HEK293 (cell line): ENCODE data around the gene PLD5.

Source experiments
- CTCF ChIA-PET: fragments of 350-600 bp; formaldehyde crosslinking; extraction: SDS; loops from one replicate; lab custom pipeline; 2021; ENCODE audit warnings: antibody characterized with exemption; lab: Yijun Ruan, JAX
- POLR2A ChIA-PET: fragments of 300-600 bp; formaldehyde crosslinking; extraction: SDS; loops from one replicate; lab custom pipeline; 2020; ENCODE audit warnings: antibody characterized with exemption, inconsistent platforms; lab: Yijun Ruan, JAX
- H3K27ac ChIP-seq: fragments of 200-500 bp; sonication (Bioruptor generic); 2 replicates; pipeline ENCODE4 v1.5.1; 2014; ENCODE audit warnings: low read depth, low read length, control low read depth, inconsistent platforms; ENCODE audit errors: extremely low read depth
- H3K36me3 ChIP-seq, 2 experiments: fragments of 200-500 bp in 1 of 2; sonication (Bioruptor generic) in 1 of 2; 1 replicate in 1 of 2; 2 replicates in 1 of 2; pipeline ENCODE4 v1.5.1; 2014 to 2017; ENCODE audit warnings: inconsistent platforms in 2 of 2, low read length in 2 of 2; ENCODE audit not compliant: control insufficient read depth in 2 of 2, insufficient read depth in 1 of 2
- H3K4me1 ChIP-seq: fragments of 200-500 bp; sonication (Bioruptor generic); 2 replicates; pipeline ENCODE4 v1.5.1; 2014; ENCODE audit warnings: mild to moderate bottlenecking, low read length, inconsistent platforms; ENCODE audit not compliant: control insufficient read depth, insufficient read depth
- H3K4me3 ChIP-seq: 2 replicates; pipeline ENCODE4 v1.5.1; 2011; ENCODE audit warnings: low read depth, mild to moderate bottlenecking, control low read depth, low read length, moderate library complexity
- H3K9me3 ChIP-seq: fragments of 200-500 bp; sonication (Bioruptor generic); 2 replicates; pipeline ENCODE4 v1.5.1; 2014; ENCODE audit warnings: low read depth, low read length, inconsistent platforms; ENCODE audit not compliant: control insufficient read depth, insufficient read depth
- MEIS1 ChIP-seq: sonication (generic); formaldehyde crosslinking; IDR thresholded peaks from 2 replicates; pipeline ENCODE4 v1.8.1; 2022; ENCODE audit warnings: missing genetic modification reagents, mild to moderate bottlenecking, borderline replicate concordance
- REPIN1 ChIP-seq: fragments of 450-650 bp; formaldehyde crosslinking; IDR thresholded peaks from 2 replicates; pipeline ENCODE4 v1.5.1; 2017; ENCODE audit warnings: missing biosample characterization, missing genetic modification characterization, low read depth
- SCRT2 ChIP-seq: fragments of 450-650 bp; formaldehyde crosslinking; IDR thresholded peaks from 2 replicates; pipeline ENCODE4 v1.5.1; 2016; ENCODE audit warnings: missing biosample characterization, missing genetic modification characterization
- ZIC2 ChIP-seq: fragments of 450-650 bp; formaldehyde crosslinking; IDR thresholded peaks from 2 replicates; pipeline ENCODE4 v1.5.1; 2016; ENCODE audit warnings: missing biosample characterization, missing genetic modification characterization
- ZNF2 ChIP-seq: fragments of 450-650 bp; formaldehyde crosslinking; IDR thresholded peaks from 2 replicates; pipeline ENCODE4 v1.5.1; 2016; ENCODE audit warnings: missing biosample characterization, missing genetic modification characterization
- ZNF221 ChIP-seq: fragments of 450-650 bp; formaldehyde crosslinking; IDR thresholded peaks from 2 replicates; pipeline ENCODE4 v1.5.1; 2017; ENCODE audit warnings: missing biosample characterization, missing genetic modification characterization, borderline replicate concordance
- ZNF394 ChIP-seq: fragments of 450-650 bp; formaldehyde crosslinking; IDR thresholded peaks from 2 replicates; pipeline ENCODE4 v1.5.1; 2016; ENCODE audit warnings: missing biosample characterization, missing genetic modification characterization, mild to moderate bottlenecking, moderate library complexity, borderline replicate concordance
- ZNF48 ChIP-seq: fragments of 450-650 bp; formaldehyde crosslinking; IDR thresholded peaks from 2 replicates; pipeline ENCODE4 v1.5.1; 2016; ENCODE audit warnings: missing biosample characterization, missing genetic modification characterization
- ZNF510 ChIP-seq: fragments of 450-650 bp; formaldehyde crosslinking; IDR thresholded peaks from 2 replicates; pipeline ENCODE4 v1.5.1; 2018; ENCODE audit warnings: mild to moderate bottlenecking, missing genetic modification characterization, missing biosample characterization; ENCODE audit not compliant: insufficient replicate concordance
- ZNF549 ChIP-seq: fragments of 450-650 bp; IDR thresholded peaks from 2 replicates; pipeline ENCODE4 v1.5.1; 2018; ENCODE audit warnings: missing biosample characterization, missing genetic modification characterization, mild to moderate bottlenecking, inconsistent platforms, moderate library complexity
- ZNF555 ChIP-seq: fragments of 450-650 bp; formaldehyde crosslinking; conservative IDR thresholded peaks from 2 replicates; pipeline ENCODE4 v1.5.1; 2017; ENCODE audit warnings: missing biosample characterization, mild to moderate bottlenecking, missing genetic modification characterization, inconsistent platforms
- ZNF624 ChIP-seq: fragments of 450-650 bp; formaldehyde crosslinking; IDR thresholded peaks from 2 replicates; pipeline ENCODE4 v1.5.1; 2017; ENCODE audit warnings: missing biosample characterization, missing genetic modification characterization
- ZNF701 ChIP-seq: fragments of 450-650 bp; formaldehyde crosslinking; IDR thresholded peaks from 2 replicates; pipeline ENCODE4 v1.5.1; 2016; ENCODE audit warnings: missing biosample characterization, missing genetic modification characterization
- ZNF768 ChIP-seq: fragments of 450-650 bp; formaldehyde crosslinking; IDR thresholded peaks from 2 replicates; pipeline ENCODE4 v1.5.1; 2018; ENCODE audit warnings: missing biosample characterization, mild to moderate bottlenecking, missing genetic modification characterization
- ZNF776 ChIP-seq: fragments of 450-650 bp; formaldehyde crosslinking; IDR thresholded peaks from 2 replicates; pipeline ENCODE4 v1.5.0; 2017; ENCODE audit warnings: missing biosample characterization, missing genetic modification characterization, borderline replicate concordance
- TF ChIP-seq, protein P1 (sequence below): fragments of 450-650 bp; formaldehyde crosslinking; IDR thresholded peaks from 2 replicates; pipeline ENCODE4 v1.5.1; 2016; ENCODE audit warnings: missing biosample characterization, missing genetic modification characterization
- TF ChIP-seq, protein P2 (sequence below): fragments of 450-650 bp; formaldehyde crosslinking; IDR thresholded peaks from 2 replicates; pipeline ENCODE4 v1.5.1; 2016; ENCODE audit warnings: missing biosample characterization, missing genetic modification characterization
- TF ChIP-seq, protein P3 (sequence below): fragments of 450-650 bp; formaldehyde crosslinking; IDR thresholded peaks from 2 replicates; pipeline ENCODE4 v1.5.1; 2016; ENCODE audit warnings: missing biosample characterization, missing genetic modification characterization, low read depth
- TF ChIP-seq, protein P4 (sequence below): fragments of 450-650 bp; formaldehyde crosslinking; IDR thresholded peaks from 2 replicates; pipeline ENCODE4 v1.5.1; 2016; ENCODE audit warnings: missing biosample characterization, missing genetic modification characterization
- TF ChIP-seq, protein P5 (sequence below): fragments of 450-650 bp; formaldehyde crosslinking; IDR thresholded peaks from 2 replicates; pipeline ENCODE4 v1.5.1; 2016; ENCODE audit warnings: missing biosample characterization, missing genetic modification characterization

Gene PLD5

DNA sequence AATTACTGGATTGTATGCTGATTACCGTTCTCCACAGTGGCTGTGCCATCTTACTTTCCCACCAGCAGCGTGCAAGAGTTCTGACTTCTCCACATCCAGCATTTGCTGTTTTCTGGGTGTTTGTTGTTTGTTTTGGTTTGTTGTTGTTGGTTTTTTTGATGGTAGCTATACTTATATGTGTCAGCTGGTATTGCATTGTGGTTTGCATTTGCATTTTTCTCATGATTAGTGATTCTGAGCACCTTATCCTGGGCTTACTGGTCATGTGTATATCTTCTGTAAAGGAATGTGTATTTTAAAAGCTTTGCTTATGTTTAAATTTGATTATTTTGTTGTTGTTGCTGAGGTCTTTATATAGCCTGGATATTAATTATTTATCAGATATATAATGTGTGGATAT is 458.7 kb downstream of the PLD5 start:
- H3K4me3 ChIP-seq: no peak overlapping the region
- TF ChIP-seq ZNF768 (tag by site-specific recombination): no peak
- TF ChIP-seq, protein P1, sequence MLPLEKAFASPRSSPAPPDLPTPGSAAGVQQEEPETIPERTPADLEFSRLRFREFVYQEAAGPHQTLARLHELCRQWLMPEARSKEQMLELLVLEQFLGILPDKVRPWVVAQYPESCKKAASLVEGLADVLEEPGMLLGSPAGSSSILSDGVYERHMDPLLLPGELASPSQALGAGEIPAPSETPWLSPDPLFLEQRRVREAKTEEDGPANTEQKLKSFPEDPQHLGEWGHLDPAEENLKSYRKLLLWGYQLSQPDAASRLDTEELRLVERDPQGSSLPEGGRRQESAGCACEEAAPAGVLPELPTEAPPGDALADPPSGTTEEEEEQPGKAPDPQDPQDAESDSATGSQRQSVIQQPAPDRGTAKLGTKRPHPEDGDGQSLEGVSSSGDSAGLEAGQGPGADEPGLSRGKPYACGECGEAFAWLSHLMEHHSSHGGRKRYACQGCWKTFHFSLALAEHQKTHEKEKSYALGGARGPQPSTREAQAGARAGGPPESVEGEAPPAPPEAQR (tag by site-specific recombination): no peak
- no peak for TF ChIP-seq ZNF510 (tag by site-specific recombination)
- TF ChIP-seq ZNF624: no peak
- TF ChIP-seq, protein P2, sequence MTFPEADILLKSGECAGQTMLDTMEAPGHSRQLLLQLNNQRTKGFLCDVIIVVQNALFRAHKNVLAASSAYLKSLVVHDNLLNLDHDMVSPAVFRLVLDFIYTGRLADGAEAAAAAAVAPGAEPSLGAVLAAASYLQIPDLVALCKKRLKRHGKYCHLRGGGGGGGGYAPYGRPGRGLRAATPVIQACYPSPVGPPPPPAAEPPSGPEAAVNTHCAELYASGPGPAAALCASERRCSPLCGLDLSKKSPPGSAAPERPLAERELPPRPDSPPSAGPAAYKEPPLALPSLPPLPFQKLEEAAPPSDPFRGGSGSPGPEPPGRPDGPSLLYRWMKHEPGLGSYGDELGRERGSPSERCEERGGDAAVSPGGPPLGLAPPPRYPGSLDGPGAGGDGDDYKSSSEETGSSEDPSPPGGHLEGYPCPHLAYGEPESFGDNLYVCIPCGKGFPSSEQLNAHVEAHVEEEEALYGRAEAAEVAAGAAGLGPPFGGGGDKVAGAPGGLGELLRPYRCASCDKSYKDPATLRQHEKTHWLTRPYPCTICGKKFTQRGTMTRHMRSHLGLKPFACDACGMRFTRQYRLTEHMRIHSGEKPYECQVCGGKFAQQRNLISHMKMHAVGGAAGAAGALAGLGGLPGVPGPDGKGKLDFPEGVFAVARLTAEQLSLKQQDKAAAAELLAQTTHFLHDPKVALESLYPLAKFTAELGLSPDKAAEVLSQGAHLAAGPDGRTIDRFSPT: no peak
- no peak for TF ChIP-seq ZNF549
- no peak for TF ChIP-seq MEIS1 (CRISPR knock-in tag)
- no peak for TF ChIP-seq SCRT2 (tag by site-specific recombination)
- TF ChIP-seq, protein P3, sequence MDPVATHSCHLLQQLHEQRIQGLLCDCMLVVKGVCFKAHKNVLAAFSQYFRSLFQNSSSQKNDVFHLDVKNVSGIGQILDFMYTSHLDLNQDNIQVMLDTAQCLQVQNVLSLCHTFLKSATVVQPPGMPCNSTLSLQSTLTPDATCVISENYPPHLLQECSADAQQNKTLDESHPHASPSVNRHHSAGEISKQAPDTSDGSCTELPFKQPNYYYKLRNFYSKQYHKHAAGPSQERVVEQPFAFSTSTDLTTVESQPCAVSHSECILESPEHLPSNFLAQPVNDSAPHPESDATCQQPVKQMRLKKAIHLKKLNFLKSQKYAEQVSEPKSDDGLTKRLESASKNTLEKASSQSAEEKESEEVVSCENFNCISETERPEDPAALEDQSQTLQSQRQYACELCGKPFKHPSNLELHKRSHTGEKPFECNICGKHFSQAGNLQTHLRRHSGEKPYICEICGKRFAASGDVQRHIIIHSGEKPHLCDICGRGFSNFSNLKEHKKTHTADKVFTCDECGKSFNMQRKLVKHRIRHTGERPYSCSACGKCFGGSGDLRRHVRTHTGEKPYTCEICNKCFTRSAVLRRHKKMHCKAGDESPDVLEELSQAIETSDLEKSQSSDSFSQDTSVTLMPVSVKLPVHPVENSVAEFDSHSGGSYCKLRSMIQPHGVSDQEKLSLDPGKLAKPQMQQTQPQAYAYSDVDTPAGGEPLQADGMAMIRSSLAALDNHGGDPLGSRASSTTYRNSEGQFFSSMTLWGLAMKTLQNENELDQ: no peak
- no peak for TF ChIP-seq ZNF2 (tag by site-specific recombination)
- TF ChIP-seq REPIN1 (tag by site-specific recombination): no peak
- TF ChIP-seq ZNF555 (tag by site-specific recombination): no peak
- no peak for TF ChIP-seq ZNF48 (tag by site-specific recombination)
- TF ChIP-seq ZNF394: no peak
- TF ChIP-seq, protein P4, sequence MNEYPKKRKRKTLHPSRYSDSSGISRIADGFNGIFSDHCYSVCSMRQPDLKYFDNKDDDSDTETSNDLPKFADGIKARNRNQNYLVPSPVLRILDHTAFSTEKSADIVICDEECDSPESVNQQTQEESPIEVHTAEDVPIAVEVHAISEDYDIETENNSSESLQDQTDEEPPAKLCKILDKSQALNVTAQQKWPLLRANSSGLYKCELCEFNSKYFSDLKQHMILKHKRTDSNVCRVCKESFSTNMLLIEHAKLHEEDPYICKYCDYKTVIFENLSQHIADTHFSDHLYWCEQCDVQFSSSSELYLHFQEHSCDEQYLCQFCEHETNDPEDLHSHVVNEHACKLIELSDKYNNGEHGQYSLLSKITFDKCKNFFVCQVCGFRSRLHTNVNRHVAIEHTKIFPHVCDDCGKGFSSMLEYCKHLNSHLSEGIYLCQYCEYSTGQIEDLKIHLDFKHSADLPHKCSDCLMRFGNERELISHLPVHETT: no peak
- TF ChIP-seq ZNF776 (tag by site-specific recombination): no peak
- no peak for TF ChIP-seq ZNF701 (tag by site-specific recombination)
- TF ChIP-seq ZNF221 (tag by site-specific recombination): no peak
- TF ChIP-seq, all 188 proteins: peak for 0
- Histone ChIP-seq H3K36me3 (no peaks in the 10 kb centered on the region), H3K9me3 (no peaks in the 10 kb centered on the region), H3K27ac (no peak overlapping the region), H3K4me1 (no peaks in the 10 kb centered on the region)
- POLR2A ChIA-PET: no interaction called here
- CTCF ChIA-PET: interaction anchor here (0.6 to 1.1 kb wide), 4 partner anchors 246 to 1914 kb away, joined by 3 to 6 read pairs (median 4); no protein-coding TSS in a partner anchor

DNA sequence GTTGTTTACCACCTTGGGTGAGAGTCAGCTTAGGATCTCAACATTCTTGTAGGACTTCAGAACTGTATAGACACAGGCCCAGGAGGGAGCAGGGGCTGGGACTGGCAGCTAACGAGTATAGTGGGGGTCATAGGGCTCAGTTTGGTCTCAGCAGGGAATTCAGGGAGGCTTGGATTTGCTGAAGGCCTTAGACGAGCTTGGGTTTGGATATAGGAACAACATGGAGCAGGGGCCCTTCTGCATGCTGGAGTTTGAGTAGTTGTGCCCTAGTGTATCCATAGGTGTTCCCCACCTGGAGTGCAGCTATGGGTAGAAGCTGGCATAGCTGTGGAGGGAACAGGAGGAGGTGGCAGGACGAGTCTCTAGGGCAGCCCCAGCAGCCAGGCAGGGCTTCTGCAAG is 462.2 kb downstream of the PLD5 start:
- Histone ChIP-seq H3K9me3 (no peaks in the 10 kb centered on the region), H3K36me3 (no peaks in the 10 kb centered on the region)
- POLR2A ChIA-PET: no interaction called here
- TF ChIP-seq ZIC2 (tag by site-specific recombination): peak; percentile 42
- TF ChIP-seq, protein P5, sequence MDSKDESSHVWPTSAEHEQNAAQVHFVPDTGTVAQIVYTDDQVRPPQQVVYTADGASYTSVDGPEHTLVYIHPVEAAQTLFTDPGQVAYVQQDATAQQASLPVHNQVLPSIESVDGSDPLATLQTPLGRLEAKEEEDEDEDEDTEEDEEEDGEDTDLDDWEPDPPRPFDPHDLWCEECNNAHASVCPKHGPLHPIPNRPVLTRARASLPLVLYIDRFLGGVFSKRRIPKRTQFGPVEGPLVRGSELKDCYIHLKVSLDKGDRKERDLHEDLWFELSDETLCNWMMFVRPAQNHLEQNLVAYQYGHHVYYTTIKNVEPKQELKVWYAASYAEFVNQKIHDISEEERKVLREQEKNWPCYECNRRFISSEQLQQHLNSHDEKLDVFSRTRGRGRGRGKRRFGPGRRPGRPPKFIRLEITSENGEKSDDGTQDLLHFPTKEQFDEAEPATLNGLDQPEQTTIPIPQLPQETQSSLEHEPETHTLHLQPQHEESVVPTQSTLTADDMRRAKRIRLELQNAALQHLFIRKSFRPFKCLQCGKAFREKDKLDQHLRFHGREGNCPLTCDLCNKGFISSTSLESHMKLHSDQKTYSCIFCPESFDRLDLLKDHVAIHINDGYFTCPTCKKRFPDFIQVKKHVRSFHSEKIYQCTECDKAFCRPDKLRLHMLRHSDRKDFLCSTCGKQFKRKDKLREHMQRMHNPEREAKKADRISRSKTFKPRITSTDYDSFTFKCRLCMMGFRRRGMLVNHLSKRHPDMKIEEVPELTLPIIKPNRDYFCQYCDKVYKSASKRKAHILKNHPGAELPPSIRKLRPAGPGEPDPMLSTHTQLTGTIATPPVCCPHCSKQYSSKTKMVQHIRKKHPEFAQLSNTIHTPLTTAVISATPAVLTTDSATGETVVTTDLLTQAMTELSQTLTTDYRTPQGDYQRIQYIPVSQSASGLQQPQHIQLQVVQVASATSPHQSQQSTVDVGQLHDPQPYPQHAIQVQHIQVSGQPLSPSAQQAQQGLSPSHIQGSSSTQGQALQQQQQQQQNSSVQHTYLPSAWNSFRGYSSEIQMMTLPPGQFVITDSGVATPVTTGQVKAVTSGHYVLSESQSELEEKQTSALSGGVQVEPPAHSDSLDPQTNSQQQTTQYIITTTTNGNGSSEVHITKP (tag by site-specific recombination): no peak
- TF ChIP-seq, all 188 proteins: peak for 1
- Histone ChIP-seq H3K27ac (no peak overlapping the region), H3K4me3 (no peak overlapping the region), H3K4me1 (no peaks in the 10 kb centered on the region)
- CTCF ChIA-PET: interaction anchor here (1.0 kb wide), 1 partner anchor 67 kb away, joined by 3 read pairs; no protein-coding TSS in a partner anchor
